Gastroesophageal sphincter (tissue), 3 donors: ENCODE results near the gene KRTAP20-2.

Experiments
- POLR2A ChIP-seq, 2 donors: fragments of 450-650 bp; IDR thresholded peaks; one replicate each; pipeline ENCODE4 v1.6.1; 2017; ENCODE audit warnings: antibody characterized with exemption in 2 of 2, mild to moderate bottlenecking in 2 of 2, moderate library complexity in 1 of 2
- TF ChIP-seq, protein P1 (sequence below), 4 experiments: fragments of 200-600 bp in 2 of 4; fragments of 450-650 bp in 2 of 4; sonication (generic) in 1 of 4; IDR thresholded peaks; one replicate each; pipeline ENCODE4 v1.5.1; 2017 to 2019; ENCODE audit warnings: antibody characterized with exemption in 4 of 4, mild to moderate bottlenecking in 2 of 4, moderate library complexity in 2 of 4

DNA sequence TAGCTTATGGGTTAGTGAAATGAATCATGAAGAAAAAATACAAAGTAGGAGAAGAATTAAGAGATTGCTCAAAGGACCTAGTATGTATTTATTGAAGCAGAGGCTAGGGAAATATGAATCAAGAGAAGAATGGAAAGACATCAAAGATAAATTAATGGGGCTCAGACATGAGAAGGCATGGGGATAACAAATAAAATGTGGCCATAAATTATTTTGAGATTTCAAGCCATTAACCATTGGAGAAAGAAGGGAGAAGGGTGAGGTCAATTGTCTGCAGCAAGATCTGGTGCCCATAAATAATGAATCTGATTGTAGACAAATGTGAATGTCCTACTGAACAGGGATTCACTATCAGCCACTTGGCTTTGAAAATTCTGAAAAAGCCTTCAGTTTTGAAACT lies 17.9 kb downstream of the KRTAP20-2 start:
- TF ChIP-seq, protein P1, sequence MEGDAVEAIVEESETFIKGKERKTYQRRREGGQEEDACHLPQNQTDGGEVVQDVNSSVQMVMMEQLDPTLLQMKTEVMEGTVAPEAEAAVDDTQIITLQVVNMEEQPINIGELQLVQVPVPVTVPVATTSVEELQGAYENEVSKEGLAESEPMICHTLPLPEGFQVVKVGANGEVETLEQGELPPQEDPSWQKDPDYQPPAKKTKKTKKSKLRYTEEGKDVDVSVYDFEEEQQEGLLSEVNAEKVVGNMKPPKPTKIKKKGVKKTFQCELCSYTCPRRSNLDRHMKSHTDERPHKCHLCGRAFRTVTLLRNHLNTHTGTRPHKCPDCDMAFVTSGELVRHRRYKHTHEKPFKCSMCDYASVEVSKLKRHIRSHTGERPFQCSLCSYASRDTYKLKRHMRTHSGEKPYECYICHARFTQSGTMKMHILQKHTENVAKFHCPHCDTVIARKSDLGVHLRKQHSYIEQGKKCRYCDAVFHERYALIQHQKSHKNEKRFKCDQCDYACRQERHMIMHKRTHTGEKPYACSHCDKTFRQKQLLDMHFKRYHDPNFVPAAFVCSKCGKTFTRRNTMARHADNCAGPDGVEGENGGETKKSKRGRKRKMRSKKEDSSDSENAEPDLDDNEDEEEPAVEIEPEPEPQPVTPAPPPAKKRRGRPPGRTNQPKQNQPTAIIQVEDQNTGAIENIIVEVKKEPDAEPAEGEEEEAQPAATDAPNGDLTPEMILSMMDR (IDR thresholded peaks at IDR 0.05): no peak
- no peak for TF ChIP-seq POLR2A (IDR thresholded peaks at IDR 0.05)
